K562 (cell line): ENCODE results near the gene RNF128.

Experiments
- ADNP ChIP-seq: fragments of 200-800 bp; sonication (Bioruptor generic); IDR thresholded peaks from 2 replicates; pipeline ENCODE4 v1.6.1; 2016; ENCODE audit warnings: missing genetic modification characterization, missing compliant biosample characterization
- CCAR2 ChIP-seq: fragments of 200-400 bp; formaldehyde crosslinking; IDR thresholded peaks from 2 replicates; pipeline ENCODE4 v1.6.1; 2017; ENCODE audit warnings: mild to moderate bottlenecking, low read depth, low read length
- CTCF ChIP-seq, 3 experiments: IDR thresholded peaks in 2 of 3; conservative IDR thresholded peaks in 1 of 3; 2 replicates each; pipeline ENCODE4 v1.5.1; 2011 to 2012; ENCODE audit warnings: low read length in 3 of 3, mild to moderate bottlenecking in 3 of 3, control low read depth in 2 of 3, improper control_type of control experiment in 1 of 3, inconsistent platforms in 1 of 3, low read depth in 1 of 3, mixed read lengths in 1 of 3, moderate library complexity in 1 of 3; ENCODE audit not compliant: insufficient read depth in 2 of 3
- E2F5 ChIP-seq: sonication (generic); formaldehyde crosslinking; IDR thresholded peaks from 2 replicates; pipeline ENCODE4 v1.8.0; 2022; ENCODE audit warnings: mild to moderate bottlenecking, missing genetic modification reagents
- ETV6 ChIP-seq, 3 experiments: fragments of 150-350 bp in 1 of 3; sonication (generic) in 1 of 3; formaldehyde crosslinking in 1 of 3; IDR thresholded peaks; 2 replicates each; pipeline versions ENCODE4 v1.6.1 to v1.8.0; 2014 to 2022; ENCODE audit warnings: borderline replicate concordance in 2 of 3, low read depth in 2 of 3, antibody characterized with exemption in 1 of 3, low read length in 1 of 3, mild to moderate bottlenecking in 1 of 3, missing genetic modification reagents in 1 of 3
- GATA2 ChIP-seq: sonication (generic); formaldehyde crosslinking; IDR thresholded peaks from 2 replicates; pipeline ENCODE4 v1.4.0; 2020; ENCODE audit warnings: mild to moderate bottlenecking, missing genetic modification reagents
- GTF2A2 ChIP-seq: IDR thresholded peaks from 2 replicates; pipeline ENCODE4 v1.6.1; 2016; ENCODE audit warnings: mild to moderate bottlenecking, missing genetic modification characterization, missing compliant biosample characterization
- HMG20A ChIP-seq: fragments of 450-650 bp; formaldehyde crosslinking; conservative IDR thresholded peaks from 2 replicates; pipeline ENCODE4 v1.4.0; 2020; ENCODE audit warnings: mild to moderate bottlenecking, mixed read lengths
- KDM5B ChIP-seq: fragments of 200-600 bp; sonication (generic); IDR thresholded peaks from 2 replicates; pipeline ENCODE4 v1.6.1; 2012; ENCODE audit warnings: low read depth, mild to moderate bottlenecking, moderate library complexity, low read length, control low read depth, inconsistent platforms; ENCODE audit not compliant: insufficient replicate concordance
- MAFG ChIP-seq: fragments of 450-650 bp; conservative IDR thresholded peaks from 2 replicates; pipeline ENCODE4 v1.6.1; 2016; ENCODE audit warnings: missing genetic modification characterization, missing compliant biosample characterization
- TCF7L2 ChIP-seq: fragments of 150-350 bp; IDR thresholded peaks from 2 replicates; pipeline ENCODE4 v1.6.1; 2016; ENCODE audit warnings: low read depth, mild to moderate bottlenecking, low read length, moderate library complexity
- USF2 ChIP-seq: sonication (generic); formaldehyde crosslinking; IDR thresholded peaks from 2 replicates; pipeline ENCODE4 v1.5.0; 2020; ENCODE audit warnings: missing genetic modification reagents
- ZHX1 ChIP-seq: fragments of 150-350 bp; conservative IDR thresholded peaks from 2 replicates; pipeline ENCODE4 v1.6.1; 2014; ENCODE audit warnings: low read length
- ZNF699 ChIP-seq: fragments of 250-450 bp; sonication (Bioruptor Pico); IDR thresholded peaks from 2 replicates; pipeline ENCODE4 v1.8.0; 2021; ENCODE audit warnings: mild to moderate bottlenecking, moderate library complexity; ENCODE audit not compliant: insufficient replicate concordance

GRCh38 chrX:106802063-106802387 lies 75.5 kb downstream of the RNF128 start:
- TF ChIP-seq USF2 (CRISPR knock-in tag) (no peak), KDM5B (no peak), GTF2A2 (tag) (no peak), GATA2 (no peak), HMG20A (CRISPR knock-in tag) (no peak), ETV6 (IDR thresholded peaks at IDR 0.05; ENCODE audit: borderline replicate concordance in 1 of 2, low read depth in 2 of 2, low read length in 1 of 2) (no peak), ETV6 (CRISPR knock-in tag; IDR thresholded peaks at IDR 0.05; ENCODE audit: borderline replicate concordance) (no peak), CTCF (IDR thresholded peaks at IDR 0.05 in 2 of 3, conservative IDR thresholded peaks at IDR 0.05 in 1 of 3; ENCODE audit: insufficient read depth in 2 of 3, low read depth in 1 of 3, low read length in 3 of 3) (no peak), E2F5 (CRISPR knock-in tag) (no peak), CCAR2 (no peak), ADNP (tag) (no peak), MAFG (tag) (no peak), TCF7L2 (no peak), ZNF699 (CRISPR knock-in tag) (no peak), ZHX1 (no peak)
